ENCODE data around the gene SNX24. TPM values are rescaled to one million over a fixed set of nuclear protein-coding genes. Genes with fewer than 3 reads are reported as not detected.

Gene SNX24
- total RNA-seq, 4 donors from 2014 or later, result 2.8 to 16.5 (median 11.3) TPM

- DNase-seq, result no peak
- Histone ChIP-seq H3K36me3 (no peaks in the 10 kb centered on the region), H3K4me1 (no peaks in the 10 kb centered on the region), H3K4me3 (no peak overlapping the region), H3K27ac (no peak overlapping the region), H3K27me3 (no peaks in the 10 kb centered on the region), H3K9me3 (peaks cover 0 to 3% of the 10 kb centered on the region in 2 donors)
- TF ChIP-seq POLR2A (IDR thresholded peaks at IDR 0.05) (no peak), CTCF (IDR thresholded peaks at IDR 0.05) (no peak)
- intact Hi-C loops (cut with DNase I; ENCODE audit: low total_unique reads), result no loop called here
These were observed 109.3 kb downstream of the SNX24 start for GRCh38 chr5:122954719-122955118.

- TF ChIP-seq POLR2A (IDR thresholded peaks at IDR 0.05) (no peak), CTCF (IDR thresholded peaks at IDR 0.05) (no peak)
- Histone ChIP-seq H3K9me3 (peaks cover 0 to 3% of the 10 kb centered on the region in 2 donors), H3K27ac (no peak overlapping the region), H3K27me3 (no peaks in the 10 kb centered on the region), H3K4me3 (no peak overlapping the region), H3K4me1 (no peaks in the 10 kb centered on the region), H3K36me3 (no peaks in the 10 kb centered on the region)
- intact Hi-C loops (cut with DNase I; ENCODE audit: low total_unique reads), result no loop called here
- no peak for DNase-seq
These were observed 112.0 kb downstream of the SNX24 start for GRCh38 chr5:122957457-122957856.

GRCh38 chr5:122959740-122960445 lies 114.5 kb downstream of the SNX24 start:
- Histone ChIP-seq H3K27me3 (no peaks in the 10 kb centered on the region), H3K4me1 (no peaks in the 10 kb centered on the region), H3K27ac (no peak overlapping the region), H3K36me3 (no peaks in the 10 kb centered on the region), H3K4me3 (no peak overlapping the region), H3K9me3 (peaks cover 0 to 3% of the 10 kb centered on the region in 2 donors)
- DNase-seq, result no peak
- TF ChIP-seq POLR2A (IDR thresholded peaks at IDR 0.05), result no peak
- TF ChIP-seq CTCF (IDR thresholded peaks at IDR 0.05), result no peak
- intact Hi-C loops (cut with DNase I; ENCODE audit: low total_unique reads), result no loop called here

- no peak for TF ChIP-seq POLR2A (IDR thresholded peaks at IDR 0.05)
- no peak for TF ChIP-seq CTCF (IDR thresholded peaks at IDR 0.05)
These were observed 117.9 kb downstream of the SNX24 start for GRCh38 chr5:122963305-122963704.

GRCh38 chr5:122965111-122965510 lies 119.7 kb downstream of the SNX24 start:
- intact Hi-C loops (cut with DNase I; ENCODE audit: low total_unique reads), result no loop called here
- no peaks in the 10 kb centered on the region for H3K9me3 ChIP-seq
- H3K27me3 ChIP-seq, result no peaks in the 10 kb centered on the region
- no peak overlapping the region for H3K4me3 ChIP-seq
- no peaks in the 10 kb centered on the region for H3K4me1 ChIP-seq
- no peaks in the 10 kb centered on the region for H3K36me3 ChIP-seq
- DNase-seq, result no peak
- no peak overlapping the region for H3K27ac ChIP-seq
- no peak for TF ChIP-seq POLR2A (IDR thresholded peaks at IDR 0.05)
- no peak for TF ChIP-seq CTCF (IDR thresholded peaks at IDR 0.05)

More at GRCh38 chr5:122963305-122963704, 117.9 kb downstream of the SNX24 start:
- Histone ChIP-seq H3K36me3 (no peaks in the 10 kb centered on the region), H3K4me3 (no peak overlapping the region), H3K4me1 (no peaks in the 10 kb centered on the region), H3K27ac (no peak overlapping the region), H3K9me3 (no peaks in the 10 kb centered on the region), H3K27me3 (no peaks in the 10 kb centered on the region)
- intact Hi-C loops (cut with DNase I; ENCODE audit: low total_unique reads), result no loop called here
- no peak for DNase-seq
